Colonic mucosa (tissue), 4 donors: ENCODE results near the gene ADSL. TPM values are rescaled to one million over a fixed set of nuclear protein-coding genes. Genes with fewer than 3 reads are reported as not detected.
"Not testable (repeated sequence)": the region's sequence is repeated elsewhere in the genome, so short reads cannot be mapped to it uniquely, and the experiment has no call there.

ENCODE experiments used
- DNase-seq: peaks from one replicate; pipeline ENCODE4 v3.0.0-alpha.2; 2020
- H3K27ac ChIP-seq: fragments of 200-600 bp; one replicate; pipeline ENCODE4 v1.8.0; 2021
- H3K27me3 ChIP-seq: fragments of 200-600 bp; one replicate; pipeline ENCODE4 v1.8.0; 2021
- H3K36me3 ChIP-seq: fragments of 200-600 bp; one replicate; pipeline ENCODE4 v1.8.0; 2021
- H3K4me1 ChIP-seq: fragments of 200-600 bp; one replicate; pipeline ENCODE4 v1.8.0; 2021; ENCODE audit warnings: mild to moderate bottlenecking
- H3K4me3 ChIP-seq: fragments of 200-600 bp; one replicate; pipeline ENCODE4 v1.8.0; 2021
- H3K9ac ChIP-seq, 2 donors: one replicate each; pipeline ENCODE4 v1.7.0; 2013; ENCODE audit warnings: control low read depth in 2 of 2, low read depth in 2 of 2, low read length in 2 of 2
- H3K9me3 ChIP-seq: fragments of 200-600 bp; one replicate; pipeline ENCODE4 v1.8.0; 2021
- CTCF ChIP-seq: fragments of 200-600 bp; IDR thresholded peaks from one replicate; pipeline ENCODE4 v1.8.0; 2022; ENCODE audit warnings: antibody characterized with exemption, mild to moderate bottlenecking
- intact Hi-C: fragments of 100-400 bp; cut with DNase I; formaldehyde crosslinking; loops from one replicate; pipeline ENCODE4 v1.14.1; 2022
- total RNA-seq, 2 donors: library from RNA; stranded (reverse); fragmentation: NEBNext Ultra II Directional in 1 of 2; extraction: Animal tissue kit (Norgen Biotek cat#: 25700) in 1 of 2; gene quantifications; one replicate each; pipeline ENCODE4 v1.2.1, GENCODE V29; 2021
- donor health status: healthy.
- donor health status: DM: no; HTN: no; CAD: no.
- donor health status: DM: no; HTN: no; CAD: no.

The ADSL gene
- total RNA-seq, 2 donors from 2014 or later = 26.4 to 47.0 TPM

DNA sequence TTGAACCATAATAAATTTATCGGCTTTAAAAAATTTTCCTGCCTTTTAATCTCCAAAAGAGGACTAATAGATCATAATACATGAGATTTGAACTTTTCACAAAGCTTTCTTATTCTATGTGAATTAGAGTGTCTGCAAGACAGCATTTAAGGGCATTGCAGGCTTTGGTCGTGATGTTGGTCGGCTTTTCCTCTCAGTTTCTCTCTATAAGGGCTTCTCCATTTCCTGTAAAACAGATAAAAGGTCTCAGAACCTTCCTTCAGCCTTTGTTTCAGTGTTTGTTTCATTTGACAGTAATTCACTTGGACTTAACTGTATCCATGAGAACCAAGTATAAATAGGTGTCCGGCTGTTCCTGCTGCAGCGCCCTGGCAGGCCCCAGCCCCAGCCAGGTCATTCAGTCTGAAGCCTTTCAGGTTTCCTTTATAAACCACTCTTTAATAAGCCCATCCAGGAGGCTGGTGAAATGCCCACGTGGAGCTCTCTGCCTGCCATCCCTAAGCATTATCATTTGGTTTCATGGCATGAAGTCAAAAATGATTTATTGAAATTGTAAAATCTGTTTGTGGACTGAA is 37.2 kb upstream of the ADSL start:
- Histone ChIP-seq H3K4me1 (no peaks in the 10 kb centered on the region), H3K4me3 (no peak overlapping the region), H3K9me3 (no peaks in the 10 kb centered on the region), H3K9ac (no peak overlapping the region), H3K27me3 (no peaks in the 10 kb centered on the region), H3K27ac (no peak overlapping the region), H3K36me3 (no peaks in the 10 kb centered on the region)
- intact Hi-C loops = no loop called here
- TF ChIP-seq CTCF = no peak
- no peak for DNase-seq

DNA sequence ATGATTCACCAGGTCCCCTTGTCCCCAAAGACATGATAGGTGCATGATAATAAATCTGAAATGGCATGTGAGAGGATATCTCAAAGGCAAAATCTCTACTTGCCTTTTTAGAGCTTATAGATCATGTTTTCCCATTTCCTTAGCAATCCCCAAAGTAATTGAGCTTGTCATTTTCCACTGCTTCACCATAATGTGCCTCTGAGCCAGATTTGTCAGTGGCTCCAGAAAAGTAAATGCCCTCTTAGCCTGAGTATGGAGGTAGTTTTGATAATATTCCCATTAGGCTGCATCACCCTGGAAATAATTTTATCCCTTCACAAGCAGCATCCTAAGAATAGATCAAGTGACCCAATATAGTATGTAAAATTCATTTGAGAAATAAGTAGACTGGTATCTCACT is 36.7 kb upstream of the ADSL start:
- peaks cover 2% of the 10 kb centered on the region for H3K36me3 ChIP-seq
- H3K9me3 ChIP-seq = no peaks in the 10 kb centered on the region
- intact Hi-C loops = no loop called here
- no peak for TF ChIP-seq CTCF
- DNase-seq = no peak
- H3K27ac ChIP-seq = no peak overlapping the region
- no peaks in the 10 kb centered on the region for H3K4me1 ChIP-seq
- H3K4me3 ChIP-seq = no peak overlapping the region
- no peak overlapping the region for H3K9ac ChIP-seq
- H3K27me3 ChIP-seq = no peaks in the 10 kb centered on the region

GRCh38 chr22:40310081-40310767 is 36.1 kb upstream of the ADSL start:
- no peak for TF ChIP-seq CTCF
- Histone ChIP-seq H3K9me3 (no peaks in the 10 kb centered on the region), H3K4me1 (no peaks in the 10 kb centered on the region), H3K27me3 (no peaks in the 10 kb centered on the region), H3K36me3 (peaks cover 8% of the 10 kb centered on the region), H3K9ac (no peak overlapping the region), H3K27ac (no peak overlapping the region), H3K4me3 (no peak overlapping the region)
- intact Hi-C loops = no loop called here
- DNase-seq = no peak

DNA sequence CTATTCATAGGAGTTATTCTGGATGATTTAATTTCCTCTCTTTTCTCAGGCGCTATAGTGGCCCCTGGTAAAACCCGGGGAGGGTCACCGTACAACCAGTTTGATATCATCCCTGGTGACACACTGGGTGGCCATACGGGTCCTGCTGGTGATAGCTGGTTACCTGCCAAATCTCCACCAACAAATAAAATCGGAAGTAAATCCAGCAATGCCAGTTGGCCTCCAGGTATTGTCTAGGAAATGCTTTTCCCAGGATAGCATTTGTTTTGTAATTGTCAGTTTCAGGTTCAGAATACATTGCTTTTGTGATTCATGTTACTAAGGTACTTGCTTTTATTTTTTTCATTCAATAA is 35.6 kb upstream of the ADSL start:
- no peak for DNase-seq
- Histone ChIP-seq H3K4me3 (no peak overlapping the region), H3K4me1 (no peaks in the 10 kb centered on the region), H3K9ac (no peak overlapping the region), H3K27me3 (no peaks in the 10 kb centered on the region), H3K27ac (no peak overlapping the region), H3K9me3 (no peaks in the 10 kb centered on the region), H3K36me3 (peaks cover 9% of the 10 kb centered on the region)
- no peak for TF ChIP-seq CTCF
- intact Hi-C loops = no loop called here

- H3K27me3 ChIP-seq, H3K27ac ChIP-seq, DNase-seq, intact Hi-C loops, H3K9ac ChIP-seq, H3K4me3 ChIP-seq, H3K4me1 ChIP-seq, H3K9me3 ChIP-seq: not testable (repeated sequence)
- peaks cover 17% of the 10 kb centered on the region for H3K36me3 ChIP-seq
These were observed 34.7 kb upstream of the ADSL start for GRCh38 chr22:40311646-40312045.

DNA sequence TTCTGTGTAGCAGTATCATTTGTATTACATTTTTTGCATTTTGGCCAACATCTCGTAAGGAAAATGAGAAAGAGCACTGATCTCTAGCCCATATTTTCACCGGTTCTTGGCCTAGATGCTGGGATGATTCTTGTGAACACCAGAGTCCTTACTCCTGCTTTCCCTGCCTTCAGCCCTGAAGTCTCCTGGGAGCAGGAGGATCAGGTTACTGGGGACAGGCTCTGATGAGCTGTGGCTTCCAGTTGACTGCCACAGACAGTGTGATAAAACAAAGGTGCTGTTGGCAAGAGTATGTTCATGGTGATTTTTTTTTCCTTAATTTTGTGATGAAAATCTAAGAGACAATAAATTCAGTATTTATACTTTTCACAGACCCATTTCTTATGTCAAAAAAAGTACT is 34.2 kb upstream of the ADSL start:
- H3K36me3 ChIP-seq = peaks cover 17% of the 10 kb centered on the region
- H3K27me3 ChIP-seq = no peaks in the 10 kb centered on the region
- H3K4me3 ChIP-seq = no peak overlapping the region
- TF ChIP-seq CTCF = no peak
- no peaks in the 10 kb centered on the region for H3K4me1 ChIP-seq
- intact Hi-C loops = no loop called here
- no peaks in the 10 kb centered on the region for H3K9me3 ChIP-seq
- no peak overlapping the region for H3K27ac ChIP-seq
- H3K9ac ChIP-seq = no peak overlapping the region
- no peak for DNase-seq
